Right lobe of liver (tissue), 6 donors: ENCODE measurements around the gene RNPEPL1. TPM values are rescaled to one million over a fixed set of nuclear protein-coding genes. Genes with fewer than 3 reads are reported as not detected.
A peak's percentile ranks its signal among the peaks of the same experiment; 100 is the strongest.

Experiments used
- ATAC-seq, 4 donors: fragments of 200-7000 bp; cut with Tn5 transposase; one replicate each; pipeline ENCODE4 v1.9.1; 2020; ENCODE audit warnings: mild to moderate bottlenecking in 4 of 4, moderate library complexity in 4 of 4
- DNase-seq, 3 donors: peaks; one replicate each; pipeline ENCODE4 v3.0.0-alpha.2; 2020
- H3K27ac ChIP-seq, 3 donors: fragments of 200-600 bp; one replicate each; pipeline ENCODE4 v1.8.0; 2022
- H3K27me3 ChIP-seq, 2 donors: fragments of 200-600 bp; one replicate each; pipeline ENCODE4 v1.8.0; 2022
- H3K36me3 ChIP-seq, 4 donors: fragments of 200-600 bp; sonication (generic) in 1 of 4; one replicate each; pipeline versions ENCODE4 v1.5.1 to v1.8.0; 2017 to 2022; ENCODE audit warnings: control low read depth in 1 of 4
- H3K4me1 ChIP-seq, 4 donors: fragments of 200-600 bp; sonication (generic) in 1 of 4; one replicate each; pipeline versions ENCODE4 v1.5.1 to v1.8.0; 2017 to 2022; ENCODE audit warnings: control low read depth in 1 of 4
- H3K4me3 ChIP-seq, 3 donors: fragments of 200-600 bp; one replicate each; pipeline ENCODE4 v1.8.0; 2022
- H3K9me3 ChIP-seq, 4 donors: fragments of 200-600 bp; sonication (generic) in 1 of 4; one replicate each; pipeline versions ENCODE4 v1.5.1 to v1.8.0; 2017 to 2022; ENCODE audit warnings: control low read depth in 1 of 4
- CTCF ChIP-seq, 4 donors: fragments of 200-600 bp in 3 of 4; fragments of 450-650 bp in 1 of 4; IDR thresholded peaks; one replicate each; pipeline versions ENCODE4 v1.5.1 to v1.8.0; 2016 to 2022; ENCODE audit warnings: antibody characterized with exemption in 4 of 4, mild to moderate bottlenecking in 2 of 4
- POLR2A ChIP-seq: fragments of 450-650 bp; IDR thresholded peaks from one replicate; pipeline ENCODE4 v1.6.1; 2017; ENCODE audit warnings: antibody characterized with exemption, mild to moderate bottlenecking
- WGBS: methylation state at CpG from one replicate; pipeline ENCODE4 v1.1.6; 2018; ENCODE audit warnings: low coverage, low lambda C conversion rate; ENCODE audit not compliant: insufficient coverage; ENCODE audit errors: missing lambda C conversion rate; 5-methylcytosine and 5-hydroxymethylcytosine counted together
- intact Hi-C, 2 donors: fragments of 100-400 bp; cut with DNase I; formaldehyde crosslinking; loops; one replicate each; pipeline versions ENCODE4 v1.11.2 to v1.14.1; 2022
- total RNA-seq, 6 experiments: library from RNA; depleted of rRNA in 2 of 6; stranded (reverse); fragments of >200 nt in 2 of 6; fragmentation: NEBNext Ultra II Directional in 3 of 6; extraction: Animal tissue kit (Norgen Biotek cat#: 25700) in 3 of 6; gene quantifications; one replicate each; pipeline versions ENCODE4 v1.1.0 to v1.2.4, GENCODE V29; 2016 to 2023
- donor health status: DM: no; HTN: yes; CAD: no.
- donor health status: DM: no; HTN: no; CAD: no.
- donor health status: DM: no; HTN: no; CAD: no.
- donor health status: DM: no; HTN: yes; CAD: no.
- donor health status: DM: no; HTN: yes; CAD: no.

Gene RNPEPL1
- total RNA-seq, 6 experiments from 2014 or later: 24.7 to 105 (median 31.0) TPM

GRCh38 chr2:240603846-240604245, 35.6 kb downstream of the RNPEPL1 start:
- no peak for TF ChIP-seq POLR2A
- TF ChIP-seq CTCF (IDR thresholded peaks at IDR 0.05): no peak
- intact Hi-C loops: no loop called here
- Histone ChIP-seq H3K4me3 (no peak overlapping the region), H3K9me3 (no peaks in the 10 kb centered on the region), H3K4me1 (peaks cover 0 to 9% (median 3%) of the 10 kb centered on the region in 4 donors), H3K27me3 (no peaks in the 10 kb centered on the region), H3K27ac (no peak overlapping the region), H3K36me3 (peaks cover 0 to under 1% (median 0%) of the 10 kb centered on the region in 4 donors)
- DNase-seq (peak in 2 of 3 donors; percentile 45 to 47), ATAC-seq (peak in 1 of 4 donors; percentile 4)
- 94% methylated on average over 6 of the region's 10 CpGs for WGBS

DNA sequence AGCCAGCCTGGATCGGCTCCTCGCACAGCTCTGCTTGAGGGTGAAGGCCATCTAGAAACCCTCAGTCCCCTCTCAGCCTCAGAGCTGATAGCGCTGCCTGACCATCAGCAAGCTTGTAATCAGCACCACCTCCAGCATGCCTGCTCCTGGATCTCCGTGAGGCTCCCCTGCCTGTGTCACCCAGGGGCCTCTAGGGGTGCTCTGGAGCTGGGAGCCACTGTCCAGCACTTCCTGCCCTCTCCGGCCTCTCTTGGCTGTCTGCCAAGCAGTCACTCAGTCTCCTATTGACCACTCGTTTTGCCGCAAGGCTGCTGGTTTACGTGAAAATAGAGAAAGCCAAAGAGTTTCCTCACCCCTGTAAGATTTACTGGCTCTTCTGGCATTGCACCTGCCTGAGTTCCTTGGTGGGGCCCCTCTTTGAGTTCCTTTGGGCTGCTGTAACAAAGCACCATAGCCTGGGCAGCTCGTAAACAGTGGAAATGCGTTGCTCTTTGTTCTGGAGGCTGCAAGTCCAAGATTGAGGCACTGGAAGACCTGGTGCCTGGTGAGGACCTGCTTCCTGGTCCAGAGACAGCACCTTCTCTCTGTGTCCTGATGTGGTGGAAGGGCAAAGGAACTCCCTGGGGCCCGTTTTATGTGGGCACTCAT, 36.1 kb downstream of the RNPEPL1 start:
- Histone ChIP-seq H3K9me3 (no peaks in the 10 kb centered on the region), H3K4me1 (peaks cover 0 to 9% (median 3%) of the 10 kb centered on the region in 4 donors), H3K27me3 (no peaks in the 10 kb centered on the region), H3K4me3 (no peak overlapping the region), H3K27ac (peak overlapping the region in 1 of 3 donors; percentile 33), H3K36me3 (no peaks in the 10 kb centered on the region)
- intact Hi-C loops: no loop called here
- DNase-seq (peak; percentile 94 to 95 (median 94)), ATAC-seq (peak; percentile 94 to 97 (median 96))
- WGBS: 23% methylated on average over 6 of the region's 11 CpGs
- peak; percentile 76 to 90 (median 90) for TF ChIP-seq CTCF (IDR thresholded peaks at IDR 0.05)
- TF ChIP-seq POLR2A: no peak

DNA sequence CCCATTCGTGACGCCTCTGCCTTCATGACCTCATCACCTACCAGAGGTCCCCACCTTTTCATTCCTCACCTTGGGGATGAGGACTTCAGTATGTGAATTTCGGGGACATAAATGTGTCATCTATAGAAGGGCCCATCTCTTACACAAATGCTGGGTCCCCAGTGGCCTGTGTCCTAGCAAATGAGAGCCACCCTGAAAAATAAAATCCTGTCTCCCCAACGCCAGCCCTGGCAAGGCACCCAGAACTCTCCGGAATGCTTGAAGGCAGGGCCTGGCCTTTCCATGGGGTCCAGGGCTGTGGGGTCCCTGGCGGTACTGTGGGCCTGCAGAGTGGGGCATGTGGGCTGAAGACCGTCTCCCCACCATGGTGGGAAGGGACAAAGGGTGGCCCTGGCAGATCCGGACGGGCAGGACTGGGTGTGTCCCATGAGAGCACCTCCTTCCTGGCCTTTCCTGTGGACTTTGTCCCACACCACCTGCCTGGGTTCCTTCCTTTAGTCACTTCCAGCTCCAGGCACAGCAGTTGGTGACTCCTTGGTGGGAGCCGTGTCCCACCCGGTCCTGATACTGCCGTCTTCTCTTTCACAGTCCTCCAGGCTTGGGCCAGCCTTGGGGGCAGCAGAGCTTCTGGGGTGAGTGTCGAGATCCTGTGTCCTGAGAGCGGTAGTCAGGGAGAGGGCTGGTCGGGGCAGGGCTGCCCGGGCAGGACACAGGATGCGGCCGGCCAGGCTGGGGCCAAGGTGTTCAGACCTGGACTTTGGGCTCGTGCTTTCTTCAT, 36.8 kb downstream of the RNPEPL1 start:
- peak in 2 of 3 donors; percentile 42 to 52 for DNase-seq
- H3K27ac ChIP-seq: no peak overlapping the region
- no peaks in the 10 kb centered on the region for H3K27me3 ChIP-seq
- intact Hi-C loops: no loop called here
- H3K4me1 ChIP-seq: peaks cover 0 to 9% (median 3%) of the 10 kb centered on the region in 4 donors
- H3K36me3 ChIP-seq: no peaks in the 10 kb centered on the region
- ATAC-seq: no peak
- H3K9me3 ChIP-seq: no peaks in the 10 kb centered on the region
- WGBS: 76% methylated on average over 3 of the region's 19 CpGs
- no peak overlapping the region for H3K4me3 ChIP-seq
- TF ChIP-seq POLR2A: no peak
- TF ChIP-seq CTCF (IDR thresholded peaks at IDR 0.05): no peak

- intact Hi-C loops: no loop called here
- peak in 2 of 3 donors; percentile 39 to 40 for DNase-seq
- WGBS: 89% methylated on average over 3 of the region's 12 CpGs
- Histone ChIP-seq H3K4me3 (no peak overlapping the region), H3K27ac (no peak overlapping the region), H3K36me3 (no peaks in the 10 kb centered on the region), H3K27me3 (no peaks in the 10 kb centered on the region), H3K4me1 (peaks cover 0 to 9% (median 3%) of the 10 kb centered on the region in 4 donors), H3K9me3 (no peaks in the 10 kb centered on the region)
- TF ChIP-seq POLR2A (no peak), CTCF (IDR thresholded peaks at IDR 0.05) (no peak)
- ATAC-seq: no peak
Observed at GRCh38 chr2:240605867-240606743, 37.8 kb downstream of the RNPEPL1 start.
